ENCODE measurements around the gene UBC. TPM values are rescaled to one million over a fixed set of nuclear protein-coding genes. Genes with fewer than 3 reads are reported as not detected.

The UBC gene
- total RNA-seq, 1 experiment from 2014 or later = 1,259 TPM

DNA sequence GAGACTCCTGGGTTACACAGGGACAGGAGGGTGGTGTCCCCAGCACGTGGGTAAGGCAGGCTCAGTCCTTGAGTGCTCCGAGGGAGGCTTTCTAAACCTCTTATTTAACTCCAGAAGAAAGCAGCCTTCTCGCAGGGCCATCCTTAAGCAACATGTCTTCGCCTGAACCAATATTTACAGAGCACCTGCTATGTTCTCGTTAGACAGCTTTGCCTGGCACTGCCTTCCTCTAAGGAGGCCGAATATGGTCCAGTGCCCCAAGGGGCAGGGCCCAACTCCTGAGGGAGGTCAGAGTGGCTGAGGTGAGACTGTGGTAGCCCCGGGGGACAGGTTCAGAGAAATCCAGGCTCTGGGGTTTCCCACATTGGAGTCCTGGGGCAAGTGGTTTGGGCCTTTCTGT is 48.7 kb downstream of the UBC start:
- BruUV-seq (replicated peaks) = no TSS peak
- CTCF ChIA-PET = no interaction called here
- peaks cover 29% of the 10 kb centered on the region for H3K79me2 ChIP-seq (ENCODE audit: insufficient read depth, low read length)
- POLR2A ChIA-PET = no interaction called here
- RAD21 ChIA-PET (ENCODE audit: low non-redundant PET in 1 of 2, low total read pairs in 2 of 2, uncharacterized antibody in 2 of 2, unreplicated experiment in 2 of 2) = no interaction called here
- no peaks in the 10 kb centered on the region; a peak in 1 of 4 replicates for H3K36me3 ChIP-seq (ENCODE audit: control insufficient read depth in 1 of 2, insufficient read depth in 2 of 2, low read length in 2 of 2)
- H2AFZ ChIP-seq (ENCODE audit: low read depth, low read length, poor library complexity, severe bottlenecking) = no peak overlapping the region
- no peaks in the 10 kb centered on the region for H3K9me2 ChIP-seq (ENCODE audit: insufficient read depth)
- no peaks in the 10 kb centered on the region for H3K27me3 ChIP-seq (ENCODE audit: insufficient read depth, low read length)
- no peak overlapping the region for H3K4me2 ChIP-seq (ENCODE audit: low read length)
- H3K9me3 ChIP-seq (ENCODE audit: control insufficient read depth in 1 of 2, insufficient read depth in 1 of 2, low read depth in 1 of 2, low read length in 2 of 2) = no peaks in the 10 kb centered on the region
- H4K20me1 ChIP-seq (ENCODE audit: insufficient read depth) = no peaks in the 10 kb centered on the region
- H3K4me3 ChIP-seq (replicated peaks in 1 of 2; ENCODE audit: low read depth in 1 of 2, low read length in 2 of 2) = no peak overlapping the region
- no peak overlapping the region for H3K27ac ChIP-seq (ENCODE audit: low read depth, low read length)
- peaks cover 22 to 50% of the 10 kb centered on the region in 2 experiments for H3K4me1 ChIP-seq (ENCODE audit: control insufficient read depth in 1 of 2, insufficient read depth in 2 of 2, low read length in 2 of 2)
- intact Hi-C loops (cut with micrococcal nuclease) = no loop called here
- TF ChIP-seq ELF1 (IDR thresholded peaks at IDR 0.05; ENCODE audit: borderline replicate concordance, low read depth) = no peak
- TF ChIP-seq, protein P1, sequence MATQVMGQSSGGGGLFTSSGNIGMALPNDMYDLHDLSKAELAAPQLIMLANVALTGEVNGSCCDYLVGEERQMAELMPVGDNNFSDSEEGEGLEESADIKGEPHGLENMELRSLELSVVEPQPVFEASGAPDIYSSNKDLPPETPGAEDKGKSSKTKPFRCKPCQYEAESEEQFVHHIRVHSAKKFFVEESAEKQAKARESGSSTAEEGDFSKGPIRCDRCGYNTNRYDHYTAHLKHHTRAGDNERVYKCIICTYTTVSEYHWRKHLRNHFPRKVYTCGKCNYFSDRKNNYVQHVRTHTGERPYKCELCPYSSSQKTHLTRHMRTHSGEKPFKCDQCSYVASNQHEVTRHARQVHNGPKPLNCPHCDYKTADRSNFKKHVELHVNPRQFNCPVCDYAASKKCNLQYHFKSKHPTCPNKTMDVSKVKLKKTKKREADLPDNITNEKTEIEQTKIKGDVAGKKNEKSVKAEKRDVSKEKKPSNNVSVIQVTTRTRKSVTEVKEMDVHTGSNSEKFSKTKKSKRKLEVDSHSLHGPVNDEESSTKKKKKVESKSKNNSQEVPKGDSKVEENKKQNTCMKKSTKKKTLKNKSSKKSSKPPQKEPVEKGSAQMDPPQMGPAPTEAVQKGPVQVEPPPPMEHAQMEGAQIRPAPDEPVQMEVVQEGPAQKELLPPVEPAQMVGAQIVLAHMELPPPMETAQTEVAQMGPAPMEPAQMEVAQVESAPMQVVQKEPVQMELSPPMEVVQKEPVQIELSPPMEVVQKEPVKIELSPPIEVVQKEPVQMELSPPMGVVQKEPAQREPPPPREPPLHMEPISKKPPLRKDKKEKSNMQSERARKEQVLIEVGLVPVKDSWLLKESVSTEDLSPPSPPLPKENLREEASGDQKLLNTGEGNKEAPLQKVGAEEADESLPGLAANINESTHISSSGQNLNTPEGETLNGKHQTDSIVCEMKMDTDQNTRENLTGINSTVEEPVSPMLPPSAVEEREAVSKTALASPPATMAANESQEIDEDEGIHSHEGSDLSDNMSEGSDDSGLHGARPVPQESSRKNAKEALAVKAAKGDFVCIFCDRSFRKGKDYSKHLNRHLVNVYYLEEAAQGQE (IDR thresholded peaks at IDR 0.05; ENCODE audit: low read depth) = no peak
- no peak for TF ChIP-seq POLR2AphosphoS5 (IDR thresholded peaks at IDR 0.05; ENCODE audit: low read depth, low read length)
- no peak for TF ChIP-seq CTCF (IDR thresholded peaks at IDR 0.05 in 2 of 3, conservative IDR thresholded peaks at IDR 0.05 in 1 of 3; ENCODE audit: borderline replicate concordance in 1 of 3, insufficient read depth in 1 of 3, low read depth in 2 of 3, low read length in 2 of 3)
- TF ChIP-seq, protein P2, sequence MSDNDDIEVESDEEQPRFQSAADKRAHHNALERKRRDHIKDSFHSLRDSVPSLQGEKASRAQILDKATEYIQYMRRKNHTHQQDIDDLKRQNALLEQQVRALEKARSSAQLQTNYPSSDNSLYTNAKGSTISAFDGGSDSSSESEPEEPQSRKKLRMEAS (IDR thresholded peaks at IDR 0.05) = no peak
- TF ChIP-seq EZH2phosphoT487 (IDR thresholded peaks at IDR 0.05; ENCODE audit: borderline replicate concordance) = no peak
- TF ChIP-seq, protein P3, sequence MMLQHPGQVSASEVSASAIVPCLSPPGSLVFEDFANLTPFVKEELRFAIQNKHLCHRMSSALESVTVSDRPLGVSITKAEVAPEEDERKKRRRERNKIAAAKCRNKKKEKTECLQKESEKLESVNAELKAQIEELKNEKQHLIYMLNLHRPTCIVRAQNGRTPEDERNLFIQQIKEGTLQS (IDR thresholded peaks at IDR 0.05) = no peak
- no peak for TF ChIP-seq ZFX (IDR thresholded peaks at IDR 0.05)
- no peak for TF ChIP-seq EGR1 (IDR thresholded peaks at IDR 0.05; ENCODE audit: low read depth)
- no peak for TF ChIP-seq FOSL1 (IDR thresholded peaks at IDR 0.05; ENCODE audit: low read depth)
- no peak for TF ChIP-seq CBX3 (IDR thresholded peaks at IDR 0.05; ENCODE audit: low read depth)
- TF ChIP-seq CEBPB (IDR thresholded peaks at IDR 0.05; ENCODE audit: low read depth) = no peak
- TF ChIP-seq POLR2A (IDR thresholded peaks at IDR 0.05; ENCODE audit: borderline replicate concordance, extremely low read depth, insufficient read depth, insufficient read length) = no peak
- H3K9ac ChIP-seq (ENCODE audit: low read length) = no peak overlapping the region
- no peak for DNase-seq (ENCODE audit: low read depth, low spot score)
- no peak for ATAC-seq
